Measurements from ENCODE around the gene SEMA4B.

- TF ChIP-seq CTCF (conservative IDR thresholded peaks at IDR 0.05; ENCODE audit: low read length) (no peak), EZH2phosphoT487 (IDR thresholded peaks at IDR 0.05; ENCODE audit: borderline replicate concordance) (no peak)
These were observed 10.4 kb upstream of the SEMA4B start for GRCh38 chr15:90190606-90191343.

All from Loucy (cell line).